Prostate gland (tissue), 2 donors: ENCODE data around the gene DIP2B.

ENCODE experiments used
- CTCF ChIP-seq, 4 experiments: fragments of 200-600 bp in 2 of 4; fragments of 450-650 bp in 2 of 4; sonication (generic) in 2 of 4; IDR thresholded peaks; 1 replicate in 3 of 4; 2 replicates in 1 of 4; pipeline ENCODE4 v1.5.1; 2016 to 2019; ENCODE audit warnings: antibody characterized with exemption in 4 of 4, mild to moderate bottlenecking in 2 of 4, moderate library complexity in 2 of 4
- POLR2A ChIP-seq: fragments of 450-650 bp; IDR thresholded peaks from one replicate; pipeline ENCODE4 v1.6.1; 2016; ENCODE audit warnings: antibody characterized with exemption, mild to moderate bottlenecking
- POLR2AphosphoS5 ChIP-seq: sonication (generic); formaldehyde crosslinking; IDR thresholded peaks from one replicate; pipeline ENCODE4 v1.6.1; 2017; ENCODE audit warnings: antibody characterized with exemption

GRCh38 chr12:50545213-50545612 is 40.4 kb downstream of the DIP2B start:
- TF ChIP-seq POLR2AphosphoS5 (no peak), POLR2A (no peak), CTCF (IDR thresholded peaks at IDR 0.05) (no peak)
